Measurements from ENCODE around the gene EPM2A. TPM values are rescaled to one million over a fixed set of nuclear protein-coding genes. Genes with fewer than 3 reads are reported as not detected.

Gene EPM2A
- total and polyA plus RNA-seq, 2 experiments from 2014 or later: 6.9 to 9.3 TPM

DNA sequence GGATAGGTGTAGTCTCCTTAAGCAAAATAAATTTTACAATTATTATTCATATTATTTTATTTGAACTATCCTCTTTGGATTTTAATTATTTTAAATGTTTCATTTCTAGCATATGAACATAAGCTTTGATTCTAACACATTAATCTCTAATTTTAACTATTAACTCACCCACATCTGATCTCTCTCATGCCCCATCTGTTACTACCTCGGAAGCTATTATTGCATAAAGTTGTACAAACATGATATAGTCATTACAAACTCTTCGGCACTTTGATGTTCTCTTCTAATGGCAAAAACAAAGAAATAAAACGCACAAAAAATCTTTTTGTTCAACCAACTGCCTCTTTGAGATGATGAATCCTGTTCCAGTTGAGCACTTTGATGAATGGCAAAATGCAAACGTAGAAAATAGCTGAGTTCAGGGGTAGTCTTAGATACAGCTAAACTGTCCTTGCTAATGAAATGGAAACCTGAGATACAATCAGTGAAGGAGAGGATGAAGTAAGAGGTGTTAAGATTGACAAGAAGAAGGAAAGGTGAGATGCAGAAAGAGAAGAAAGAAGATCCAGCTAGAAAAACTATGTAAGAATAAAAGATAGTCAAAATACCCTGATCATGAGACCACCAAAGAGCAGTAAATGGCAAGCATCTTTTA lies 41.1 kb downstream of the EPM2A start:
- no peaks in the 10 kb centered on the region for H4K20me1 ChIP-seq (ENCODE audit: insufficient read depth, poor library complexity, severe bottlenecking)
- TF ChIP-seq EZH2 (IDR thresholded peaks at IDR 0.05; ENCODE audit: borderline replicate concordance) (no peak), EZH2phosphoT487 (IDR thresholded peaks at IDR 0.05; ENCODE audit: low read depth, severe bottlenecking, unreplicated experiment) (no peak)
- TF ChIP-seq, protein P1, sequence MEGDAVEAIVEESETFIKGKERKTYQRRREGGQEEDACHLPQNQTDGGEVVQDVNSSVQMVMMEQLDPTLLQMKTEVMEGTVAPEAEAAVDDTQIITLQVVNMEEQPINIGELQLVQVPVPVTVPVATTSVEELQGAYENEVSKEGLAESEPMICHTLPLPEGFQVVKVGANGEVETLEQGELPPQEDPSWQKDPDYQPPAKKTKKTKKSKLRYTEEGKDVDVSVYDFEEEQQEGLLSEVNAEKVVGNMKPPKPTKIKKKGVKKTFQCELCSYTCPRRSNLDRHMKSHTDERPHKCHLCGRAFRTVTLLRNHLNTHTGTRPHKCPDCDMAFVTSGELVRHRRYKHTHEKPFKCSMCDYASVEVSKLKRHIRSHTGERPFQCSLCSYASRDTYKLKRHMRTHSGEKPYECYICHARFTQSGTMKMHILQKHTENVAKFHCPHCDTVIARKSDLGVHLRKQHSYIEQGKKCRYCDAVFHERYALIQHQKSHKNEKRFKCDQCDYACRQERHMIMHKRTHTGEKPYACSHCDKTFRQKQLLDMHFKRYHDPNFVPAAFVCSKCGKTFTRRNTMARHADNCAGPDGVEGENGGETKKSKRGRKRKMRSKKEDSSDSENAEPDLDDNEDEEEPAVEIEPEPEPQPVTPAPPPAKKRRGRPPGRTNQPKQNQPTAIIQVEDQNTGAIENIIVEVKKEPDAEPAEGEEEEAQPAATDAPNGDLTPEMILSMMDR (IDR thresholded peaks at IDR 0.05; ENCODE audit: poor library complexity): no peak
- peaks cover 6% of the 10 kb centered on the region for H3K9me3 ChIP-seq (ENCODE audit: low read depth)
- H3K79me2 ChIP-seq: no peaks in the 10 kb centered on the region
- no peak overlapping the region for H2AFZ ChIP-seq
- H3K4me2 ChIP-seq: no peak overlapping the region
- 94% methylated on average over 4 of the region's 4 CpGs for WGBS (ENCODE audit: low lambda C conversion rate, missing lambda C conversion rate)
- no peaks in the 10 kb centered on the region for H3K4me1 ChIP-seq (ENCODE audit: insufficient read depth)
- no peak overlapping the region for H3K4me3 ChIP-seq
- no peaks in the 10 kb centered on the region for H3K36me3 ChIP-seq (replicated peaks; ENCODE audit: insufficient read depth, low read depth)
- H3K27ac ChIP-seq: no peak overlapping the region
- no peaks in the 10 kb centered on the region for H3K27me3 ChIP-seq
- H3K9me2 ChIP-seq (replicated peaks; ENCODE audit: insufficient read depth): no peaks in the 10 kb centered on the region
- DNase-seq (ENCODE audit: low spot score): no peak

DNA sequence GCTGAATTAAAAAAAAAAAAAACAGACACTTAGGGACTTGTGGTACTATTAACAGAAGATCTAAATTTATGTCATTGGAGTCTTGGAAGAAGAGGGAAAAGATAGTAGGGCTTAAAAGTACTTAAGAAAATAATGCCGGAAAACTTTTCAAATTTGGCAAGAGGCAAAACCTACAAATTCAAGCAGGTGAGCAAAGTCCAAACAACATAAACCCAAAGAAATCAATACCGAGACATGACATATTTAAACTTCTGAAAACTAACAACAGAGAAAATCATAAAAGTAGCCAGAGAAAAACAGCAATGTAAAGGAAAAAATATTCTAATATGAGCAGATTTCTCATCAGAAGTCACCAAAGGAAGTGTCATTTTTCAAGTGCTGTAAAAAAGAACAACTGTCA lies 44.4 kb downstream of the EPM2A start:
- H3K4me3 ChIP-seq: no peak overlapping the region
- no peaks in the 10 kb centered on the region for H3K36me3 ChIP-seq (replicated peaks; ENCODE audit: insufficient read depth, low read depth)
- peaks cover 6% of the 10 kb centered on the region for H3K9me3 ChIP-seq (ENCODE audit: low read depth)
- H3K27ac ChIP-seq: no peak overlapping the region
- no peak for DNase-seq (ENCODE audit: low spot score)
- H3K4me1 ChIP-seq (ENCODE audit: insufficient read depth): no peaks in the 10 kb centered on the region
- H2AFZ ChIP-seq: no peak overlapping the region
- H3K4me2 ChIP-seq: no peak overlapping the region
- no peaks in the 10 kb centered on the region for H3K79me2 ChIP-seq
- WGBS (ENCODE audit: low lambda C conversion rate, missing lambda C conversion rate): 93% methylated on average over 2 of the region's 2 CpGs
- no peaks in the 10 kb centered on the region for H3K9me2 ChIP-seq (replicated peaks; ENCODE audit: insufficient read depth)
- TF ChIP-seq EZH2 (IDR thresholded peaks at IDR 0.05; ENCODE audit: borderline replicate concordance): no peak
- no peak for TF ChIP-seq EZH2phosphoT487 (IDR thresholded peaks at IDR 0.05; ENCODE audit: low read depth, severe bottlenecking, unreplicated experiment)
- TF ChIP-seq, protein P1 (IDR thresholded peaks at IDR 0.05; ENCODE audit: poor library complexity): no peak
- no peaks in the 10 kb centered on the region for H4K20me1 ChIP-seq (ENCODE audit: insufficient read depth, poor library complexity, severe bottlenecking)
- H3K27me3 ChIP-seq: no peaks in the 10 kb centered on the region

- TF ChIP-seq, protein P1 (IDR thresholded peaks at IDR 0.05; ENCODE audit: poor library complexity): no peak
- TF ChIP-seq EZH2phosphoT487 (IDR thresholded peaks at IDR 0.05; ENCODE audit: low read depth, severe bottlenecking, unreplicated experiment) (no peak), EZH2 (IDR thresholded peaks at IDR 0.05; ENCODE audit: borderline replicate concordance) (no peak)
These were observed 45.8 kb downstream of the EPM2A start for GRCh38 chr6:145689529-145689928.

More at GRCh38 chr6:145689529-145689928, 45.8 kb downstream of the EPM2A start:
- H3K27ac ChIP-seq: no peak overlapping the region
- H2AFZ ChIP-seq: no peak overlapping the region
- no peaks in the 10 kb centered on the region for H3K79me2 ChIP-seq
- no peak overlapping the region for H3K4me2 ChIP-seq
- 91% methylated on average over 2 of the region's 2 CpGs for WGBS (ENCODE audit: low lambda C conversion rate, missing lambda C conversion rate)
- no peaks in the 10 kb centered on the region for H3K36me3 ChIP-seq (replicated peaks; ENCODE audit: insufficient read depth, low read depth)
- DNase-seq (ENCODE audit: low spot score): no peak
- no peaks in the 10 kb centered on the region for H3K27me3 ChIP-seq
- no peaks in the 10 kb centered on the region for H4K20me1 ChIP-seq (ENCODE audit: insufficient read depth, poor library complexity, severe bottlenecking)
- no peaks in the 10 kb centered on the region for H3K4me1 ChIP-seq (ENCODE audit: insufficient read depth)
- H3K9me3 ChIP-seq (ENCODE audit: low read depth): peaks cover 6% of the 10 kb centered on the region
- H3K9me2 ChIP-seq (replicated peaks; ENCODE audit: insufficient read depth): no peaks in the 10 kb centered on the region
- no peak overlapping the region for H3K4me3 ChIP-seq
